Measurements from ENCODE around the gene CFAP157. TPM values are rescaled to one million over a fixed set of nuclear protein-coding genes. Genes with fewer than 3 reads are reported as not detected.

Gene CFAP157
- total RNA-seq, 1 donor from 2014 or later: 0.18 TPM

- Mint-ChIP-seq H3K27me3 (ENCODE audit: low read depth) (no peaks in the 10 kb centered on the region), H3K4me3 (ENCODE audit: low read depth) (no peak overlapping the region), H3K9me3 (no peaks in the 10 kb centered on the region), H3K4me1 (ENCODE audit: low read depth) (peaks cover 7% of the 10 kb centered on the region), H3K27ac (no peak overlapping the region), H3K36me3 (ENCODE audit: low read depth) (no peaks in the 10 kb centered on the region)
- intact Hi-C loops (cut with micrococcal nuclease): no loop called here
- DNase-seq (ENCODE audit: low spot score): no peak
These were observed 16.7 kb downstream of the CFAP157 start for GRCh38 chr9:127723444-127723843.

GRCh38 chr9:127724012-127724411, 17.2 kb downstream of the CFAP157 start:
- H3K27me3 Mint-ChIP-seq (ENCODE audit: low read depth): no peaks in the 10 kb centered on the region
- H3K36me3 Mint-ChIP-seq (ENCODE audit: low read depth): no peaks in the 10 kb centered on the region
- no peak overlapping the region for H3K4me3 Mint-ChIP-seq (ENCODE audit: low read depth)
- no peak for DNase-seq (ENCODE audit: low spot score)
- H3K9me3 Mint-ChIP-seq: no peaks in the 10 kb centered on the region
- intact Hi-C loops (cut with micrococcal nuclease): no loop called here
- H3K27ac Mint-ChIP-seq: no peak overlapping the region
- H3K4me1 Mint-ChIP-seq (ENCODE audit: low read depth): peaks cover 7% of the 10 kb centered on the region

- Mint-ChIP-seq H3K27ac (no peak overlapping the region), H3K9me3 (no peaks in the 10 kb centered on the region), H3K27me3 (ENCODE audit: low read depth) (no peaks in the 10 kb centered on the region), H3K36me3 (ENCODE audit: low read depth) (no peaks in the 10 kb centered on the region), H3K4me3 (ENCODE audit: low read depth) (no peak overlapping the region), H3K4me1 (ENCODE audit: low read depth) (no peaks in the 10 kb centered on the region)
- intact Hi-C loops (cut with micrococcal nuclease): no loop called here
- DNase-seq (ENCODE audit: low spot score): no peak
These were observed 20.1 kb downstream of the CFAP157 start for GRCh38 chr9:127726871-127727270.

GRCh38 chr9:127728808-127729207, 22.0 kb downstream of the CFAP157 start:
- no peaks in the 10 kb centered on the region for H3K36me3 Mint-ChIP-seq (ENCODE audit: low read depth)
- H3K4me3 Mint-ChIP-seq (ENCODE audit: low read depth): no peak overlapping the region
- H3K9me3 Mint-ChIP-seq: no peaks in the 10 kb centered on the region
- peaks cover 3% of the 10 kb centered on the region for H3K4me1 Mint-ChIP-seq (ENCODE audit: low read depth)
- intact Hi-C loops (cut with micrococcal nuclease): no loop called here
- DNase-seq (ENCODE audit: low spot score): no peak
- no peak overlapping the region for H3K27ac Mint-ChIP-seq
- no peaks in the 10 kb centered on the region for H3K27me3 Mint-ChIP-seq (ENCODE audit: low read depth)

- intact Hi-C loops (cut with micrococcal nuclease): no loop called here
- Mint-ChIP-seq H3K4me3 (ENCODE audit: low read depth) (no peak overlapping the region), H3K9me3 (no peaks in the 10 kb centered on the region), H3K27me3 (ENCODE audit: low read depth) (no peaks in the 10 kb centered on the region), H3K36me3 (ENCODE audit: low read depth) (no peaks in the 10 kb centered on the region), H3K4me1 (ENCODE audit: low read depth) (peaks cover 6% of the 10 kb centered on the region), H3K27ac (no peak overlapping the region)
- no peak for DNase-seq (ENCODE audit: low spot score)
These were observed 22.9 kb downstream of the CFAP157 start for GRCh38 chr9:127729522-127730256.

- Mint-ChIP-seq H3K27me3 (ENCODE audit: low read depth) (no peaks in the 10 kb centered on the region), H3K4me3 (ENCODE audit: low read depth) (no peak overlapping the region), H3K4me1 (ENCODE audit: low read depth) (peaks cover 7% of the 10 kb centered on the region), H3K36me3 (ENCODE audit: low read depth) (no peaks in the 10 kb centered on the region), H3K27ac (no peak overlapping the region), H3K9me3 (no peaks in the 10 kb centered on the region)
- intact Hi-C loops (cut with micrococcal nuclease): no loop called here
- no peak for DNase-seq (ENCODE audit: low spot score)
These were observed 23.5 kb downstream of the CFAP157 start for GRCh38 chr9:127730262-127730661.

GRCh38 chr9:127730799-127731410, 24.1 kb downstream of the CFAP157 start:
- H3K9me3 Mint-ChIP-seq: no peaks in the 10 kb centered on the region
- H3K4me3 Mint-ChIP-seq (ENCODE audit: low read depth): no peak overlapping the region
- H3K27me3 Mint-ChIP-seq (ENCODE audit: low read depth): no peaks in the 10 kb centered on the region
- no peaks in the 10 kb centered on the region for H3K36me3 Mint-ChIP-seq (ENCODE audit: low read depth)
- DNase-seq (ENCODE audit: low spot score): no peak
- no peak overlapping the region for H3K27ac Mint-ChIP-seq
- intact Hi-C loops (cut with micrococcal nuclease): no loop called here
- H3K4me1 Mint-ChIP-seq (ENCODE audit: low read depth): peaks cover 11% of the 10 kb centered on the region

GRCh38 chr9:127731938-127732337, 25.1 kb downstream of the CFAP157 start:
- intact Hi-C loops (cut with micrococcal nuclease): no loop called here
- no peaks in the 10 kb centered on the region for H3K27me3 Mint-ChIP-seq (ENCODE audit: low read depth)
- peaks cover 11% of the 10 kb centered on the region for H3K4me1 Mint-ChIP-seq (ENCODE audit: low read depth)
- H3K27ac Mint-ChIP-seq: no peak overlapping the region
- H3K36me3 Mint-ChIP-seq (ENCODE audit: low read depth): no peaks in the 10 kb centered on the region
- DNase-seq (ENCODE audit: low spot score): no peak
- no peaks in the 10 kb centered on the region for H3K9me3 Mint-ChIP-seq
- H3K4me3 Mint-ChIP-seq (ENCODE audit: low read depth): no peak overlapping the region

- Mint-ChIP-seq H3K27ac (no peak overlapping the region), H3K4me3 (ENCODE audit: low read depth) (no peak overlapping the region), H3K27me3 (ENCODE audit: low read depth) (no peaks in the 10 kb centered on the region), H3K9me3 (no peaks in the 10 kb centered on the region), H3K36me3 (ENCODE audit: low read depth) (peaks cover 3% of the 10 kb centered on the region), H3K4me1 (ENCODE audit: low read depth) (peaks cover 11% of the 10 kb centered on the region)
- intact Hi-C loops (cut with micrococcal nuclease): no loop called here
- DNase-seq (ENCODE audit: low spot score): no peak
These were observed 25.7 kb downstream of the CFAP157 start for GRCh38 chr9:127732444-127732843.

GRCh38 chr9:127733614-127734013, 26.8 kb downstream of the CFAP157 start:
- Mint-ChIP-seq H3K4me1 (ENCODE audit: low read depth) (peaks cover 11% of the 10 kb centered on the region), H3K4me3 (ENCODE audit: low read depth) (peak overlapping the region; percentile 77), H3K27ac (peak overlapping the region; percentile 8), H3K27me3 (ENCODE audit: low read depth) (no peaks in the 10 kb centered on the region), H3K9me3 (no peaks in the 10 kb centered on the region), H3K36me3 (ENCODE audit: low read depth) (peaks cover 9% of the 10 kb centered on the region)
- DNase-seq (ENCODE audit: low spot score): no peak
- intact Hi-C loops (cut with micrococcal nuclease): loop anchor here (1.0 to 2.0 kb wide), 4 partner anchors 121 to 229 kb away; partner anchors contain the start of gene STXBP1

GRCh38 chr9:127734247-127734746, 27.5 kb downstream of the CFAP157 start:
- Mint-ChIP-seq H3K4me3 (ENCODE audit: low read depth) (peak overlapping the region; percentile 77), H3K27ac (peak overlapping the region; percentile 58), H3K4me1 (ENCODE audit: low read depth) (peaks cover 11% of the 10 kb centered on the region), H3K36me3 (ENCODE audit: low read depth) (peaks cover 13% of the 10 kb centered on the region), H3K9me3 (no peaks in the 10 kb centered on the region), H3K27me3 (ENCODE audit: low read depth) (no peaks in the 10 kb centered on the region)
- no peak for DNase-seq (ENCODE audit: low spot score)
- intact Hi-C loops (cut with micrococcal nuclease): loop anchor here (1.0 to 2.0 kb wide), 4 partner anchors 121 to 230 kb away; partner anchors contain the start of gene STXBP1

- Mint-ChIP-seq H3K27ac (peak within 1 kb of the TSS; percentile 95), H3K27me3 (ENCODE audit: low read depth) (no peaks in the 10 kb centered on the region), H3K36me3 (ENCODE audit: low read depth) (peaks cover 15% of the 10 kb centered on the region), H3K9me3 (no peaks in the 10 kb centered on the region), H3K4me3 (ENCODE audit: low read depth) (peak within 1 kb of the TSS; percentile 91), H3K4me1 (ENCODE audit: low read depth) (peaks cover 11% of the 10 kb centered on the region)
- intact Hi-C loops (cut with micrococcal nuclease): loop anchor here (1.0 to 2.0 kb wide), 7 partner anchors 36 to 231 kb away; partner anchors contain the start of gene STXBP1
- DNase-seq (ENCODE audit: low spot score): peak; percentile 98
These were observed 28.1 kb downstream of the CFAP157 start, which contains the start of gene TOR2A for GRCh38 chr9:127734747-127735529. Gene TOR2A (minus strand): TSS chr9:127735294. CDS start chr9:127735270, 24 bp downstream.

Measured in activated T-helper 2 cell treated with anti-CD3 and anti-CD28 coated beads, Interferon-gamma antibody, Interleukin-2, Interleukin-4, amounts not matched to agents 10 μg/mL and 5 μg/mL and 100 μg/mL, durations not matched to agents 14 hours and 24 hours and 36 hours (primary cell).